Kidney (tissue), 14 donors: ENCODE data around the gene CCDC80. TPM values are rescaled to one million over a fixed set of nuclear protein-coding genes. Genes with fewer than 3 reads are reported as not detected.

Source experiments
- DNase-seq, 5 donors: peaks; one replicate each; pipeline ENCODE4 v3.0.0-alpha.2; 2013 to 2020
- FAIRE-seq: peaks from 2 replicates; lab custom pipeline; 2012; peaks lifted over from hg19 to GRCh38; lab: Jason Lieb, UNC
- H3K27ac ChIP-seq, 2 donors: one replicate each; pipeline ENCODE4 v1.7.0; 2013; ENCODE audit warnings: low read depth in 2 of 2, low read length in 2 of 2, inconsistent platforms in 1 of 2
- H3K27me3 ChIP-seq: one replicate; pipeline ENCODE4 v1.7.1; 2013; ENCODE audit warnings: low read length, inconsistent platforms; ENCODE audit not compliant: control insufficient read depth, insufficient read depth
- H3K36me3 ChIP-seq, 3 donors: one replicate each; pipeline versions ENCODE4 v1.7.0 to v1.7.1; 2013; ENCODE audit warnings: low read length in 3 of 3, control low read depth in 1 of 3, inconsistent platforms in 1 of 3; ENCODE audit not compliant: insufficient read depth in 3 of 3, control insufficient read depth in 2 of 3
- H3K4me1 ChIP-seq, 3 donors: one replicate each; pipeline versions ENCODE4 v1.7.0 to v1.7.1; 2013; ENCODE audit warnings: low read length in 3 of 3, inconsistent platforms in 1 of 3, low read depth in 1 of 3; ENCODE audit not compliant: control insufficient read depth in 2 of 3, insufficient read depth in 2 of 3
- H3K4me3 ChIP-seq, 3 donors: one replicate each; pipeline versions ENCODE4 v1.7.0 to v1.8.1; 2013; ENCODE audit warnings: low read length in 3 of 3, control low read depth in 1 of 3, inconsistent platforms in 1 of 3
- H3K9ac ChIP-seq, 3 donors: one replicate each; pipeline versions ENCODE4 v1.7.0 to v1.7.1; 2013; ENCODE audit warnings: low read length in 3 of 3, control low read depth in 1 of 3, inconsistent platforms in 1 of 3
- H3K9me3 ChIP-seq, 3 donors: one replicate each; pipeline versions ENCODE4 v1.7.0 to v1.7.1; 2013; ENCODE audit warnings: low read length in 3 of 3, control low read depth in 1 of 3, inconsistent platforms in 1 of 3; ENCODE audit not compliant: control insufficient read depth in 2 of 3, insufficient read depth in 1 of 3
- CTCF ChIP-seq: IDR thresholded peaks from 3 replicates; pipeline ENCODE4 v1.5.1; 2012; ENCODE audit warnings: mild to moderate bottlenecking, moderate library complexity, borderline replicate concordance; ENCODE audit not compliant: insufficient read depth; ENCODE audit errors: extremely low read depth
- intact Hi-C: fragments of 100-400 bp; cut with DNase I; formaldehyde crosslinking; loops from one replicate; pipeline ENCODE4 v1.11.1; 2022
- polyA plus RNA-seq: library from polyadenylated mRNA; stranded (reverse); fragments of 350-450 nt; fragmentation: Illumina TruSeq; extraction: RNeasy Lipid Tissue Mini Kit (QIAGEN cat#74804); gene quantifications from one replicate; pipeline ENCODE4 v1.2.3, GENCODE V29; 2014; ENCODE audit warnings: low read depth, low replicate concordance; ENCODE audit not compliant: insufficient read depth
- total RNA-seq: library from RNA; stranded (reverse); fragmentation: NEBNext Ultra II Directional; extraction: Animal tissue kit (Norgen Biotek cat#: 25700); gene quantifications from one replicate; pipeline ENCODE4 v1.2.1, GENCODE V29; 2021
- donor health status: control.
- donor health status: control.
- donor health status: control.
- donor health status: control.
- donor health status: control.
- donor health status: DM: yes; HTN: yes; CAD: no.
- donor health status: Normal renal cell carcinoma (clear cell type).

CCDC80 gene
- total and polyA plus RNA-seq, 2 donors from 2014 or later, result 12.0 to 57.5 TPM

GRCh38 chr3:112687211-112687610, 46.3 kb upstream of the CCDC80 start:
- Histone ChIP-seq H3K4me1 (no peaks in the 10 kb centered on the region), H3K36me3 (no peaks in the 10 kb centered on the region), H3K27ac (no peak overlapping the region), H3K27me3 (no peaks in the 10 kb centered on the region), H3K9me3 (no peaks in the 10 kb centered on the region), H3K4me3 (no peak overlapping the region), H3K9ac (no peak overlapping the region)
- no peak for TF ChIP-seq CTCF
- DNase-seq (no peak), FAIRE-seq (no peak)
- intact Hi-C loops, result no loop called here

- Histone ChIP-seq H3K36me3 (no peaks in the 10 kb centered on the region), H3K27me3 (no peaks in the 10 kb centered on the region), H3K9ac (no peak overlapping the region), H3K4me1 (no peaks in the 10 kb centered on the region), H3K4me3 (no peak overlapping the region), H3K9me3 (no peaks in the 10 kb centered on the region), H3K27ac (no peak overlapping the region)
- intact Hi-C loops, result no loop called here
- no peak for TF ChIP-seq CTCF
- FAIRE-seq, result no peak
- DNase-seq, result no peak
These were observed 45.2 kb upstream of the CCDC80 start for GRCh38 chr3:112685956-112686799.

GRCh38 chr3:112685420-112685819, 44.5 kb upstream of the CCDC80 start:
- Histone ChIP-seq H3K9ac (no peak overlapping the region), H3K27ac (no peak overlapping the region), H3K4me3 (no peak overlapping the region), H3K4me1 (no peaks in the 10 kb centered on the region), H3K27me3 (no peaks in the 10 kb centered on the region), H3K36me3 (no peaks in the 10 kb centered on the region), H3K9me3 (no peaks in the 10 kb centered on the region)
- DNase-seq, result no peak
- TF ChIP-seq CTCF, result no peak
- no peak for FAIRE-seq
- intact Hi-C loops, result no loop called here
